NT2/D1 (cell line): ENCODE measurements around the gene ELMO1.

Experiments used
- SUZ12 ChIP-seq: IDR thresholded peaks from 2 replicates; pipeline ENCODE4 v1.6.1; 2011; ENCODE audit not compliant: insufficient read length, insufficient read depth; ENCODE audit errors: extremely low read depth
- YY1 ChIP-seq: IDR thresholded peaks from 2 replicates; pipeline ENCODE4 v1.6.1; 2011; ENCODE audit not compliant: insufficient read length, insufficient read depth
- ZNF274 ChIP-seq: IDR thresholded peaks from 2 replicates; pipeline ENCODE4 v1.6.1; 2011; ENCODE audit warnings: mild to moderate bottlenecking, low read depth, low read length

DNA sequence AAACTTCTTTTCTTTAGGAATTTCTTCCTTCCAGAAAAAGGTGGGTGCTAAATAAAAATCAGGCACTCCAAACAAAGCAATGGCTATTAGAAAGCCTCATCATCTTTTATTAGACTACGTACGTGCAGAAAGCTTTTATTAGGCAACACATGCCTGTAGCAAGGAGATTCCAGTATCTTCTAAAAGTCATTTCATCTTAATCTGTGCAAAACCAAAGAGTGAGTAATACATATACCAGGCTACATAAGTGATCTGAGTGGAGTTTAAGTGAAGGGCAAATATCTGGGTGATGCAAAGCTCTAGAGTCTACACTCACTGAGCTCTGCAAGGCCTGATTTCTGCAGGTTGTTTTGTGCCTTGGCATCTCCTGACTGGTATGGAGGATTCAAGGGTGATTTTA, 231.7 kb downstream of the ELMO1 start:
- TF ChIP-seq YY1 (no peak), SUZ12 (no peak), ZNF274 (no peak)
